MM.1S (cell line): ENCODE data around the gene MCEE.

Source experiments
- DNase-seq: peaks from one replicate; pipeline ENCODE4 v3.0.0-alpha.2; 2015
- H2AFZ ChIP-seq: fragments of 300-600 bp; sonication (generic); 2 replicates; pipeline ENCODE4 v1.6.0; 2016; ENCODE audit warnings: antibody characterized with exemption, low read length
- H3F3A ChIP-seq: fragments of 300-600 bp; sonication (generic); 2 replicates; pipeline ENCODE4 v1.6.1; 2016; ENCODE audit warnings: mild to moderate bottlenecking, antibody characterized with exemption, low read length, moderate library complexity, mixed read lengths; ENCODE audit not compliant: insufficient read depth
- H3K27ac ChIP-seq: fragments of 300-600 bp; sonication (generic); 2 replicates; pipeline ENCODE4 v1.5.1; 2016; ENCODE audit warnings: mild to moderate bottlenecking, low read length
- H3K27me3 ChIP-seq: fragments of 300-600 bp; sonication (generic); replicated peaks from 2 replicates; pipeline ENCODE4 v1.6.0; 2016; ENCODE audit warnings: low read length; ENCODE audit not compliant: insufficient read depth
- H3K36me3 ChIP-seq: fragments of 300-600 bp; sonication (generic); replicated peaks from 2 replicates; pipeline ENCODE4 v1.6.1; 2016; ENCODE audit warnings: mild to moderate bottlenecking, low read length, mixed read lengths; ENCODE audit not compliant: insufficient read depth
- H3K4me1 ChIP-seq: fragments of 300-600 bp; sonication (generic); 2 replicates; pipeline ENCODE4 v1.6.1; 2016; ENCODE audit warnings: low read length, mixed read lengths
- H3K4me2 ChIP-seq: fragments of 300-600 bp; sonication (generic); 2 replicates; pipeline ENCODE4 v1.6.0; 2016; ENCODE audit warnings: low read depth, low read length
- H3K4me3 ChIP-seq: fragments of 300-600 bp; sonication (generic); 2 replicates; pipeline ENCODE4 v1.5.1; 2016; ENCODE audit warnings: low read length, mixed read lengths
- H3K79me2 ChIP-seq: fragments of 300-600 bp; sonication (generic); 2 replicates; pipeline ENCODE4 v1.6.1; 2016; ENCODE audit warnings: mixed run types, low read length, mixed read lengths
- H3K9ac ChIP-seq: fragments of 300-600 bp; sonication (generic); 2 replicates; pipeline ENCODE4 v1.6.1; 2016; ENCODE audit warnings: low read length, mixed read lengths
- H3K9me2 ChIP-seq: fragments of 300-600 bp; sonication (generic); replicated peaks from 2 replicates; pipeline ENCODE4 v1.6.1; 2016; ENCODE audit warnings: mild to moderate bottlenecking, low read length, mixed read lengths; ENCODE audit not compliant: insufficient read depth
- H3K9me3 ChIP-seq: fragments of 300-600 bp; sonication (generic); replicated peaks from 2 replicates; pipeline ENCODE4 v1.6.1; 2016; ENCODE audit warnings: mild to moderate bottlenecking, low read length, mixed read lengths; ENCODE audit not compliant: insufficient read depth
- H4K20me1 ChIP-seq: fragments of 300-600 bp; sonication (generic); 2 replicates; pipeline ENCODE4 v1.6.1; 2016; ENCODE audit warnings: mild to moderate bottlenecking, low read length, moderate library complexity, mixed read lengths; ENCODE audit not compliant: insufficient read depth
- CTCF ChIP-seq: fragments of 300-600 bp; sonication (generic); IDR thresholded peaks from 2 replicates; pipeline ENCODE4 v1.5.1; 2016; ENCODE audit warnings: antibody characterized with exemption, low read length, mixed read lengths
- EZH2 ChIP-seq: fragments of 300-600 bp; sonication (generic); optimal IDR thresholded peaks from 2 replicates; pipeline ENCODE3; 2017; ENCODE audit warnings: low read depth, mild to moderate bottlenecking, antibody characterized with exemption, low read length, mixed read lengths
- EZH2phosphoT487 ChIP-seq: fragments of 300-600 bp; sonication (generic); IDR thresholded peaks from 2 replicates; pipeline ENCODE4 v1.6.1; 2018; ENCODE audit warnings: antibody characterized with exemption, low read length

The MCEE gene

GRCh38 chr2:71153585-71154224, 23.7 kb upstream of the MCEE start:
- DNase-seq, result no peak
- TF ChIP-seq EZH2phosphoT487 (no peak), EZH2 (no peak), CTCF (no peak)

GRCh38 chr2:71151620-71152019, 21.6 kb upstream of the MCEE start:
- Histone ChIP-seq H3K9me2 (no peaks in the 10 kb centered on the region), H3F3A (no peaks in the 10 kb centered on the region), H2AFZ (no peak overlapping the region), H3K9me3 (no peaks in the 10 kb centered on the region), H3K4me2 (no peak overlapping the region), H3K27me3 (0 out of 2 replicates have a peak, but pooled peaks cover 4% of the 10 kb centered on the region), H4K20me1 (no peaks in the 10 kb centered on the region), H3K36me3 (0 out of 2 replicates have a peak, but pooled peaks cover 16% of the 10 kb centered on the region), H3K4me1 (no peaks in the 10 kb centered on the region), H3K27ac (no peak overlapping the region), H3K9ac (no peak overlapping the region), H3K4me3 (no peak overlapping the region), H3K79me2 (no peaks in the 10 kb centered on the region)
- DNase-seq, result no peak
- no peak for TF ChIP-seq CTCF
- TF ChIP-seq EZH2, result no peak

More at GRCh38 chr2:71153585-71154224, 23.7 kb upstream of the MCEE start:
- Histone ChIP-seq H3K27ac (no peak overlapping the region), H3K4me2 (no peak overlapping the region), H3F3A (no peaks in the 10 kb centered on the region), H3K4me1 (no peaks in the 10 kb centered on the region), H3K27me3 (0 out of 2 replicates have a peak, but pooled peaks cover 4% of the 10 kb centered on the region), H3K4me3 (no peak overlapping the region), H3K36me3 (0 out of 2 replicates have a peak, but pooled peaks cover 8% of the 10 kb centered on the region), H3K9ac (no peak overlapping the region), H3K9me3 (no peaks in the 10 kb centered on the region), H4K20me1 (no peaks in the 10 kb centered on the region), H3K79me2 (no peaks in the 10 kb centered on the region), H3K9me2 (no peaks in the 10 kb centered on the region), H2AFZ (no peak overlapping the region)

GRCh38 chr2:71150082-71150816, 20.2 kb upstream of the MCEE start:
- Histone ChIP-seq H3K4me1 (no peaks in the 10 kb centered on the region), H3K9me3 (no peaks in the 10 kb centered on the region), H3F3A (no peaks in the 10 kb centered on the region), H3K36me3 (0 out of 2 replicates have a peak, but pooled peaks cover 16% of the 10 kb centered on the region), H3K27me3 (0 out of 2 replicates have a peak, but pooled peaks cover 4% of the 10 kb centered on the region), H4K20me1 (no peaks in the 10 kb centered on the region), H3K4me3 (no peak overlapping the region), H3K27ac (no peak overlapping the region), H3K4me2 (no peak overlapping the region), H2AFZ (no peak overlapping the region), H3K79me2 (no peaks in the 10 kb centered on the region), H3K9ac (no peak overlapping the region), H3K9me2 (no peaks in the 10 kb centered on the region)
- no peak for DNase-seq
- no peak for TF ChIP-seq EZH2
- no peak for TF ChIP-seq EZH2phosphoT487
- TF ChIP-seq CTCF, result no peak
